Omental fat pad (tissue), 4 donors: Measurements from ENCODE around the gene DHX35. TPM values are rescaled to one million over a fixed set of nuclear protein-coding genes. Genes with fewer than 3 reads are reported as not detected.
A peak's percentile ranks its signal among the peaks of the same experiment; 100 is the strongest.

Source experiments
- ATAC-seq: fragments of 150-250 bp; one replicate; pipeline ENCODE4 v1.9.1; 2016; ENCODE audit warnings: mild to moderate bottlenecking, moderate library complexity; ENCODE audit not compliant: low FRiP score
- DNase-seq: peaks from one replicate; pipeline ENCODE4 v3.0.0-alpha.2; 2019; ENCODE audit warnings: low spot score
- total RNA-seq, 4 donors: library from RNA; depleted of rRNA; stranded (reverse); fragments of >200 nt; gene quantifications; one replicate each; pipeline ENCODE4 v1.1.0, GENCODE V29; 2016
- TF ChIP-seq, protein P1 (sequence below), 3 donors: fragments of 450-650 bp; IDR thresholded peaks; one replicate each; pipeline ENCODE4 v1.5.1; 2016 to 2017; ENCODE audit warnings: antibody characterized with exemption in 3 of 3, mild to moderate bottlenecking in 3 of 3, moderate library complexity in 2 of 3

Gene DHX35
- total RNA-seq, 4 donors from 2014 or later, result 13.3 to 18.1 (median 15.5) TPM

DNA sequence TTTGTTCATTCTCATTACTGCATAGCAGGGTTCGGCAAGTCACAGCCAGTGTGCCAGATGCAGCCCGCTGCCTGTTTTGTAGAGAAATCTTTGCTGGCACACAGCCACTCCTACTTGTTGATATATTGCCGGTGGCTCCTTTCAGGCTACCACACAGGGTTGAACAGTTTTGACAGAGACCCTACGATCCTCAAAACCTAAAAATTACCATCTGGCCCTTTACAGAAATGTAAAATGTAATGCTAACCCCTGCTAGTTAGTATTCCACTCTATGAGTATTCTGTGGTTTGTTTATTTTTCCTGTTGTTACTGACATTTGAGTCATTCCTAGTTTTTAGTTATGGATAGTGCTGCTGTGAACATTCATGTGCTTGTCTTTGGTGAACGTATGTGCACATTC, 11.5 kb downstream of the DHX35 start:
- ATAC-seq, result no peak
- no peak for DNase-seq
- TF ChIP-seq, protein P1, sequence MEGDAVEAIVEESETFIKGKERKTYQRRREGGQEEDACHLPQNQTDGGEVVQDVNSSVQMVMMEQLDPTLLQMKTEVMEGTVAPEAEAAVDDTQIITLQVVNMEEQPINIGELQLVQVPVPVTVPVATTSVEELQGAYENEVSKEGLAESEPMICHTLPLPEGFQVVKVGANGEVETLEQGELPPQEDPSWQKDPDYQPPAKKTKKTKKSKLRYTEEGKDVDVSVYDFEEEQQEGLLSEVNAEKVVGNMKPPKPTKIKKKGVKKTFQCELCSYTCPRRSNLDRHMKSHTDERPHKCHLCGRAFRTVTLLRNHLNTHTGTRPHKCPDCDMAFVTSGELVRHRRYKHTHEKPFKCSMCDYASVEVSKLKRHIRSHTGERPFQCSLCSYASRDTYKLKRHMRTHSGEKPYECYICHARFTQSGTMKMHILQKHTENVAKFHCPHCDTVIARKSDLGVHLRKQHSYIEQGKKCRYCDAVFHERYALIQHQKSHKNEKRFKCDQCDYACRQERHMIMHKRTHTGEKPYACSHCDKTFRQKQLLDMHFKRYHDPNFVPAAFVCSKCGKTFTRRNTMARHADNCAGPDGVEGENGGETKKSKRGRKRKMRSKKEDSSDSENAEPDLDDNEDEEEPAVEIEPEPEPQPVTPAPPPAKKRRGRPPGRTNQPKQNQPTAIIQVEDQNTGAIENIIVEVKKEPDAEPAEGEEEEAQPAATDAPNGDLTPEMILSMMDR (IDR thresholded peaks at IDR 0.05), result no peak

DNA sequence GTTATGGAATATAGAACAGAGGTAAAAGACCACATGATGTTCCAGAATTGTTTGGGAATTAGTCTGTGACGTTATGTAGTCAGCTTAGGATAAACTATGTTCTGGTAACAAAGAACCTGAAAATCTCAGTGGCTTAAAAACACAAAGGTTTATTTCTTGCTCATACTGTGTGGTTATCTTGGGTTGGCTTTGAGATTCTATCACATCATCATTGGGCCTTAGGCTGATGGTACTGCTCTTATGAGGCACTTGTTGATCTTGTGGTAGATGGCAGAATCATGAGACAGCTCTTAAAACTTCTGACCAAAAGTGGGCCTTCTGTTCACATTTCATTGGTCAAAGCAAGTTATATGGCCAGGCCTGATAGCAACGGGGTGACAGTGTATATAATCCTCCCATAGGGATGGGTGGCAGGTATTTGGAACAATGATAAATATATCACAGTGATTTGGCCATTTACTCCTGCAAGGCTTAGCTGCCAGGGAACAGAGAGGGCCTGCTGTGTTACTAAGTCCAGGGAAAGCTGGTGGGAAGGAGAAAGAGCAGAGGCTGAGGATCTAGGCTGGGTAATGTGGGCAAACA, 13.5 kb downstream of the DHX35 start:
- TF ChIP-seq, protein P1 (IDR thresholded peaks at IDR 0.05), result no peak
- DNase-seq (no peak), ATAC-seq (no peak)

DNA sequence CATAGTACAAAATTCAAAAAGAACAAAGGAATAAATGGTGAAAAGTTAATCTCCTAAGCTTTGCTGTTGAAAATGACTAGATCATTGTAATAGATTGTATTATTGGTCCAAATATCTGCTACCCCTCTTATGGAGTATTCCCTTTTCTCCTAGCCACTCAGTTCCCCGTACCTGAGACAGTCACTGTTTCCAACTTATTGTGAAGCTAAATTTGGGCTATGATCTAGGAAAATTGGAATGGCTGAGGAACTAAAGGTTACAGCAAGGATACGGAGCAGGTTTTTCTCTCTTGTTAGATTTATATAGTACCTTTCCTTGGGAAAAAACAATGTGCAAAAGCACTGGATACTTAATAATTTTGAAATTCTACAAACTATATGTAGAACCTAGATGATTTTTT, 17.3 kb downstream of the DHX35 start:
- DNase-seq (no peak), ATAC-seq (no peak)
- TF ChIP-seq, protein P1 (IDR thresholded peaks at IDR 0.05), result no peak

DNA sequence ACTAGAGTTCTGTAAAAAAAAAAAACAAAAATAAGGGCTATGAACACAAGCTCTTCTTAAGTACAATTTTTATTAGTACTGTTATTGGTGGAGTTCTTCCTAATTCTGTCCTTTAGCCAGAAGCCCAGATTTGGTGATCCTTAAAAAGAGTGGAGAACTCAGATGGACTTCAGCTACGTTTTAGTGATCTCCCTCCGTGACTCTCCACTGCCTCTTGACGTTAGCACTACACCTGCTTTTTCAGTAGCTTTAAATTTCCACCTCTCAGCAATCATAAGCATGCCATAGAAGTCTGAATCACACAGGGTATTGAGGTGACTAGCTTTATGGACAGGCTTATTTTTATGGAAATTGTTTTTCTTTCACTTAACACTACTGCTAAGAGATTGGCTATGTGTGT, 17.7 kb downstream of the DHX35 start:
- ATAC-seq (no peak), DNase-seq (no peak)
- TF ChIP-seq, protein P1 (IDR thresholded peaks at IDR 0.05), result no peak

DNA sequence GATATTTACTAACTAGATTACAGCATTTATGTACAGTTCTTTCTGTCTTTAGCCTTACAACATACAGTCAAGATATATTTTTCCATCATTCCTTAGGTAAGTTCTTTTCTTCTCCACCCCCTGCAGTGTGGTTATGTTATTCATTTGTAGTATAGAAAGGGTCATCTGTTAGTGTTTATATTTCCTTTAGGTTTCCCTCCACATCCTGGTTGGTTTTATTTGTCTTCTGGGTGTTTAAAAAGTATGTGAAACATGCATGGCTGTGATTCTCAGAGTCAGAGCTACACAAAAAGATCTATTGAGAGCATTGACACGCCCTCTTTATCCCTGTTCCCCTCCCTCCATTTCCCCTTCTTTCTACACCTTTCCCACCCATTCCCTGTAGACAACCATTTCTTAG, 20.1 kb downstream of the DHX35 start:
- TF ChIP-seq, protein P1 (IDR thresholded peaks at IDR 0.05), result no peak
- DNase-seq (no peak), ATAC-seq (no peak)

DNA sequence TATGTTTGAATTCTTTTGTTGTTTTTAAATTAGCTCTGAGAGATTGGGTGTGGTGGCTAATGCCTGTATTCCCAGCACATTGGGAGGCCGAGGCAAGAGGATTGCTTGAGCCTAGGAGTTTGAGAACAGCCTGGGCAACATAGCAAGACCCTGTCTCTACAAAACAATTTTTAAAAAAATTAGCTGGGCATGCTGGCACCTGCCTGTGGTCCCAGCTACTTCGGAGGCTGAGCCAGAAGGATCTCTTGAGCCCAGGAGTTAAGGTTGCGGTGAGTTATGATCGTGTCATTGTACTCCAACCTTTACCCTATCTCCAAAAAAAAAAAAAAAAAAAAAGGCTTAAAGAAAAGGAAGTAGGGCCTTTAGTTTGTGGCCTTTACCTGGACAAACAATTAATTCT, 22.9 kb downstream of the DHX35 start:
- ATAC-seq (no peak), DNase-seq (no peak)
- TF ChIP-seq, protein P1 (IDR thresholded peaks at IDR 0.05), result no peak

DNA sequence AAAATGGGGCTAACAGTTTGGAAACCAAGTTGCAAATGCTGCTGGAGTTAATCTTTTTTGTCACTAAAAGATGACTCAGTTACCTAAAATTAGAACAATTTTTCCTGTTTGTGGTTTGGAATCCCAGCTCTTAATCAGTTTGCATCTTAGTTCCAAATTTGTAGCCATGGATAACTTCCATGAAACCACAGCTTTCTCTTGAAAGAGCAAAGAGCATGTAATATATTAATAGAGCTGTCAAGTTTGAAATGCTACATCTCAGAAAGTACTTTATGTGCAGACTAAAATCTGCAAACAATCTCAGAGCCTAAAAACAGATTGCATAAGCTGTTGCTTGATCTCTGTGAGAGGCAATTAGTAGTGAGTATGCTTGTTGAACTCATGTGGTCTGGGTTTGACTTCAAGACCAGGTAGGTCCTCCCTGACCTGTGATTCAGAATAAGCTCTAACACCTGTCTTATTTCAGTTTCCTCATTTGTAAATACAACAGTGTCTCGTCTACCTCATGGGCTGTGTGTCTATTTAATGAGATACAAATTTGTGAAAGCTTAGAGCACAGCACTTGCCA, 23.5 kb downstream of the DHX35 start:
- ATAC-seq (peak; percentile 66), DNase-seq (no peak)
- TF ChIP-seq, protein P1 (IDR thresholded peaks at IDR 0.05), result no peak
